IPS DF 6.9 (cell line): ENCODE results near the gene KRTCAP2.
"Not testable (repeated sequence)": the region's sequence is repeated elsewhere in the genome, so short reads cannot be mapped to it uniquely, and the experiment has no call there.

ENCODE experiments used
- DNase-seq: peaks from one replicate; pipeline ENCODE4 v3.0.0-alpha.2; 2013; ENCODE audit warnings: low read depth, low spot score
- H3K27ac ChIP-seq: one replicate; pipeline ENCODE4 v1.5.1; 2013; ENCODE audit warnings: low read length, control low read depth
- H3K27me3 ChIP-seq: 2 replicates; pipeline ENCODE4 v1.6.1; 2013; ENCODE audit warnings: mild to moderate bottlenecking, low read length; ENCODE audit not compliant: control insufficient read depth, insufficient read depth
- H3K36me3 ChIP-seq: 2 replicates; pipeline ENCODE4 v1.6.1; 2013; ENCODE audit warnings: low read length; ENCODE audit not compliant: control insufficient read depth, insufficient read depth
- H3K4me1 ChIP-seq: 2 replicates; pipeline ENCODE4 v1.6.1; 2013; ENCODE audit warnings: low read length; ENCODE audit not compliant: control insufficient read depth, insufficient read depth
- H3K4me3 ChIP-seq: 2 replicates; pipeline ENCODE4 v1.5.1; 2013; ENCODE audit warnings: mild to moderate bottlenecking, low read length
- H3K9me3 ChIP-seq: 2 replicates; pipeline ENCODE4 v1.6.1; 2013; ENCODE audit warnings: low read length, inconsistent platforms; ENCODE audit not compliant: control insufficient read depth, insufficient read depth
- WGBS: extraction: QIAGEN DNeasy Blood & Tissue Kit; methylation state at CpG from one replicate; pipeline ENCODE4 v1.1.7; 2013; ENCODE audit warnings: mixed read lengths, missing lambda C conversion rate; ENCODE audit not compliant: insufficient read length, insufficient coverage; 5-methylcytosine and 5-hydroxymethylcytosine counted together

The KRTCAP2 gene

GRCh38 chr1:155174324-155175280, 1.5 kb upstream of the KRTCAP2 start:
- Histone ChIP-seq H3K9me3 (no peaks in the 10 kb centered on the region), H3K27ac (no peak overlapping the region), H3K36me3 (peaks cover 28% of the 10 kb centered on the region), H3K27me3 (no peaks in the 10 kb centered on the region), H3K4me1 (0 out of 2 replicates have a peak, but pooled peaks cover 2% of the 10 kb centered on the region), H3K4me3 (peak overlapping the region; percentile 62; the same call in 1 of the 2 replicates)
- no CpG with 5 or more reads among the region's 35 CpGs for WGBS
- DNase-seq, result no peak

GRCh38 chr1:155173478-155174323, 597 bp upstream of the KRTCAP2 start, which contains the start of gene TRIM46:
Gene TRIM46 (plus strand): TSS chr1:155173849. CDS start chr1:155173967, 118 bp downstream.
- no CpG with 5 or more reads among the region's 38 CpGs for WGBS
- Histone ChIP-seq H3K9me3 (no peaks in the 10 kb centered on the region), H3K4me3 (peak within 1 kb of the TSS; percentile 81), H3K4me1 (0 out of 2 replicates have a peak, but pooled peaks cover 2% of the 10 kb centered on the region), H3K27ac (no peak within 1 kb of the TSS), H3K27me3 (no peaks in the 10 kb centered on the region), H3K36me3 (peaks cover 21% of the 10 kb centered on the region)
- no peak for DNase-seq

GRCh38 chr1:155171836-155172731, 1.0 kb downstream of the KRTCAP2 start:
- Histone ChIP-seq H3K27me3 (no peaks in the 10 kb centered on the region), H3K27ac (no peak overlapping the region), H3K9me3 (no peaks in the 10 kb centered on the region), H3K4me3 (peak overlapping the region; percentile 81), H3K4me1 (peaks cover 3% of the 10 kb centered on the region; the same call in 1 of the 2 replicates), H3K36me3 (peaks cover 6% of the 10 kb centered on the region)
- no peak for DNase-seq
- no CpG with 5 or more reads among the region's 8 CpGs for WGBS

GRCh38 chr1:155170806-155171205, 2.3 kb downstream of the KRTCAP2 start:
- H3K4me1 ChIP-seq, result peaks cover 6% of the 10 kb centered on the region
- 0 out of 2 replicates have a peak, but pooled peaks cover 3% of the 10 kb centered on the region for H3K36me3 ChIP-seq
- WGBS, result no CpG with 5 or more reads among the region's 7 CpGs
- H3K27me3 ChIP-seq, result no peaks in the 10 kb centered on the region
- H3K27ac ChIP-seq, result no peak overlapping the region
- no peak overlapping the region for H3K4me3 ChIP-seq
- no peak for DNase-seq
- no peaks in the 10 kb centered on the region for H3K9me3 ChIP-seq

- WGBS, result no CpG with 5 or more reads among the region's 2 CpGs
- Histone ChIP-seq H3K9me3 (no peaks in the 10 kb centered on the region), H3K27me3 (no peaks in the 10 kb centered on the region), H3K27ac (no peak overlapping the region), H3K36me3 (0 out of 2 replicates have a peak, but pooled peaks cover 3% of the 10 kb centered on the region), H3K4me3 (no peak overlapping the region), H3K4me1 (peaks cover 5% of the 10 kb centered on the region)
- DNase-seq, result no peak
These were observed 2.9 kb downstream of the KRTCAP2 start for GRCh38 chr1:155170101-155170785.

GRCh38 chr1:155169541-155169940, 3.6 kb downstream of the KRTCAP2 start:
- Histone ChIP-seq H3K27ac (no peak overlapping the region), H3K4me3 (no peak overlapping the region), H3K36me3 (0 out of 2 replicates have a peak, but pooled peaks cover 3% of the 10 kb centered on the region), H3K4me1 (peaks cover 5% of the 10 kb centered on the region), H3K9me3 (no peaks in the 10 kb centered on the region), H3K27me3 (no peaks in the 10 kb centered on the region)
- DNase-seq, result no peak
- no CpG with 5 or more reads among the region's 5 CpGs for WGBS

- no peak for DNase-seq
- Histone ChIP-seq H3K9me3 (no peaks in the 10 kb centered on the region), H3K36me3 (0 out of 2 replicates have a peak, but pooled peaks cover 3% of the 10 kb centered on the region), H3K4me1 (peaks cover 5% of the 10 kb centered on the region), H3K27me3 (no peaks in the 10 kb centered on the region), H3K27ac (no peak overlapping the region), H3K4me3 (no peak overlapping the region)
- WGBS, result no CpG with 5 or more reads among the region's 10 CpGs
These were observed 4.5 kb downstream of the KRTCAP2 start for GRCh38 chr1:155168456-155169210.

- H3K27me3 ChIP-seq, DNase-seq, H3K9me3 ChIP-seq, H3K4me3 ChIP-seq, H3K4me1 ChIP-seq, H3K27ac ChIP-seq, H3K36me3 ChIP-seq: not testable (repeated sequence)
- WGBS, result no CpG with 5 or more reads among the region's 4 CpGs
These were observed 5.0 kb downstream of the KRTCAP2 start for GRCh38 chr1:155168105-155168445.
